SK-N-SH (cell line): ENCODE data around the gene APRT. TPM values are rescaled to one million over a fixed set of nuclear protein-coding genes. Genes with fewer than 3 reads are reported as not detected.

Experiments
- CTCF ChIA-PET: fragments of 300-600, 350-600 bp; formaldehyde crosslinking; extraction: SDS; loops from one replicate; lab custom pipeline; 2021; lab: Yijun Ruan, JAX
- POLR2A ChIA-PET: fragments of 350-600 bp; sonication (Branson Sonifier 250); formaldehyde crosslinking; extraction: SDS; loops from one replicate; lab custom pipeline; 2020; ENCODE audit warnings: antibody characterized with exemption, inconsistent platforms; lab: Yijun Ruan, JAX
- DNase-seq: peaks from one replicate; pipeline ENCODE4 v3.0.0; 2012
- H2AFZ ChIP-seq: fragments of 200-600 bp; sonication (generic); 2 replicates; pipeline ENCODE4 v1.8.1; 2016; ENCODE audit warnings: antibody characterized with exemption, mild to moderate bottlenecking, low read depth
- H3F3A ChIP-seq: fragments of 200-600 bp; sonication (generic); replicated peaks from 2 replicates; pipeline ENCODE3; 2016; ENCODE audit warnings: antibody characterized with exemption, mild to moderate bottlenecking; ENCODE audit not compliant: insufficient read depth
- H3K27ac ChIP-seq, 2 experiments: fragments of 200-500 bp in 1 of 2; fragments of 200-600 bp in 1 of 2; sonication (Bioruptor generic) in 1 of 2; sonication (generic), shearing (Covaris generic) in 1 of 2; 2 replicates each; pipeline versions ENCODE4 v1.5.1 to v1.6.1; 2014 to 2016; ENCODE audit warnings: low read depth in 2 of 2, inconsistent platforms in 1 of 2, low read length in 1 of 2, mild to moderate bottlenecking in 1 of 2, mixed read lengths in 1 of 2
- H3K27me3 ChIP-seq: fragments of 200-600 bp; sonication (generic), shearing (Covaris generic); 2 replicates; pipeline ENCODE4 v1.6.1; 2016; ENCODE audit warnings: mixed run types; ENCODE audit not compliant: insufficient read depth
- H3K36me3 ChIP-seq, 2 experiments: fragments of 200-500 bp in 1 of 2; fragments of 200-600 bp in 1 of 2; sonication (Bioruptor generic) in 1 of 2; sonication (generic) in 1 of 2; replicated peaks in 1 of 2; 2 replicates each; pipeline versions ENCODE3 to v1.5.1; 2014 to 2016; ENCODE audit warnings: low read length in 1 of 2, mild to moderate bottlenecking in 1 of 2; ENCODE audit not compliant: insufficient read depth in 2 of 2, control insufficient read depth in 1 of 2
- H3K4me1 ChIP-seq, 2 experiments: fragments of 200-500 bp in 1 of 2; fragments of 200-600 bp in 1 of 2; sonication (Bioruptor generic) in 1 of 2; sonication (generic), shearing (Covaris generic) in 1 of 2; 2 replicates each; pipeline versions ENCODE4 v1.5.1 to v1.6.1; 2014 to 2016; ENCODE audit warnings: low read depth in 1 of 2, low read length in 1 of 2, mixed run types in 1 of 2; ENCODE audit not compliant: insufficient read depth in 2 of 2, control insufficient read depth in 1 of 2
- H3K4me2 ChIP-seq: fragments of 200-600 bp; sonication (generic), shearing (Covaris generic); 2 replicates; pipeline ENCODE4 v1.6.1; 2017; ENCODE audit warnings: mixed run types
- H3K4me3 ChIP-seq, 2 experiments: fragments of 200-500 bp in 1 of 2; fragments of 200-600 bp in 1 of 2; sonication (Bioruptor generic) in 1 of 2; sonication (generic), shearing (Covaris generic) in 1 of 2; 2 replicates each; pipeline versions ENCODE4 v1.5.1 to v1.8.1; 2014 to 2016; ENCODE audit warnings: low read depth in 2 of 2, inconsistent platforms in 1 of 2, low read length in 1 of 2, mild to moderate bottlenecking in 1 of 2, mixed read lengths in 1 of 2, moderate library complexity in 1 of 2
- H3K79me2 ChIP-seq: fragments of 200-600 bp; sonication (generic); 2 replicates; pipeline ENCODE4 v1.8.1; 2017; ENCODE audit warnings: mild to moderate bottlenecking; ENCODE audit not compliant: insufficient read depth
- H3K9ac ChIP-seq: fragments of 200-600 bp; sonication (generic); 2 replicates; pipeline ENCODE4 v1.6.1; 2017; ENCODE audit warnings: mixed run types
- H3K9me2 ChIP-seq: fragments of 200-600 bp; sonication (generic); 2 replicates; pipeline ENCODE4 v1.6.1; 2017; ENCODE audit warnings: mixed run types
- H3K9me3 ChIP-seq: fragments of 200-600 bp; sonication (generic); 2 replicates; pipeline ENCODE4 v1.6.1; 2017; ENCODE audit warnings: mixed run types, mild to moderate bottlenecking, moderate library complexity
- H4K20me1 ChIP-seq: fragments of 200-600 bp; sonication (generic); 2 replicates; pipeline ENCODE4 v1.6.1; 2017; ENCODE audit warnings: mild to moderate bottlenecking, mixed run types; ENCODE audit not compliant: insufficient read depth
- ELF1 ChIP-seq: IDR thresholded peaks from 2 replicates; pipeline ENCODE4 v1.4.0; 2012
- FOSL2 ChIP-seq: IDR thresholded peaks from 2 replicates; pipeline ENCODE4 v1.4.0; 2012; ENCODE audit warnings: low read depth, mild to moderate bottlenecking, moderate library complexity, borderline replicate concordance
- FOXJ3 ChIP-seq: sonication (generic); formaldehyde crosslinking; IDR thresholded peaks from 2 replicates; pipeline ENCODE4 v1.5.1; 2020; ENCODE audit warnings: mild to moderate bottlenecking, missing genetic modification reagents
- FOXM1 ChIP-seq: IDR thresholded peaks from 2 replicates; pipeline ENCODE4 v1.4.0; 2012; ENCODE audit warnings: low read depth, mild to moderate bottlenecking
- GATA2 ChIP-seq: sonication (generic); formaldehyde crosslinking; IDR thresholded peaks from 2 replicates; pipeline ENCODE4 v1.5.0; 2020; ENCODE audit warnings: mild to moderate bottlenecking, missing genetic modification reagents
- NRF1 ChIP-seq: IDR thresholded peaks from 2 replicates; pipeline ENCODE4 v1.6.1; 2012; ENCODE audit warnings: low read depth, mild to moderate bottlenecking, low read length
- POLR2AphosphoS5 ChIP-seq: IDR thresholded peaks from 2 replicates; pipeline ENCODE4 v1.6.1; 2012; ENCODE audit warnings: low read depth, low read length
- RAD21 ChIP-seq: IDR thresholded peaks from 2 replicates; pipeline ENCODE4 v1.6.1; 2012; ENCODE audit warnings: mild to moderate bottlenecking, low read length
- RXRA ChIP-seq: IDR thresholded peaks from 2 replicates; pipeline ENCODE4 v1.4.0; 2012; ENCODE audit warnings: low read depth, mild to moderate bottlenecking, borderline replicate concordance
- SIN3A ChIP-seq: IDR thresholded peaks from 2 replicates; pipeline ENCODE4 v1.6.1; 2012; ENCODE audit warnings: low read depth, mild to moderate bottlenecking, low read length, moderate library complexity, borderline replicate concordance
- SMC3 ChIP-seq: IDR thresholded peaks from 2 replicates; pipeline ENCODE4 v1.6.1; 2012; ENCODE audit warnings: low read depth, low read length, improper control_type of control experiment
- WGBS: methylation state at CpG from one replicate; pipeline ENCODE4 v1.1.6; 2017; ENCODE audit warnings: low lambda C conversion rate; 5-methylcytosine and 5-hydroxymethylcytosine counted together
- polyA plus RNA-seq, 3 experiments: library from polyadenylated mRNA; depleted of rRNA; stranded (reverse); fragments of >200 nt; gene quantifications; 2 replicates each; pipeline ENCODE4 v1.2.3, GENCODE V29; 2012
- TF ChIP-seq, protein P1 (sequence below): IDR thresholded peaks from 2 replicates; pipeline ENCODE4 v1.6.1; 2012; ENCODE audit warnings: mild to moderate bottlenecking, low read depth, low read length, moderate library complexity
- TF ChIP-seq, protein P2 (sequence below): fragments of 150-350 bp; IDR thresholded peaks from 2 replicates; pipeline ENCODE4 v1.6.1; 2017; ENCODE audit warnings: antibody characterized with exemption, low read length, low read depth, borderline replicate concordance

Gene APRT
- polyA plus RNA-seq, 1 of the 3 experiments (the other 2 are of a cell fraction), result 192 TPM

GRCh38 chr16:88827727-88828126, 16.0 kb upstream of the APRT start:
- no peaks in the 10 kb centered on the region for H4K20me1 ChIP-seq
- no peak for TF ChIP-seq SMC3
- TF ChIP-seq, all 33 proteins: peak for 0
- H3K79me2 ChIP-seq, result no peaks in the 10 kb centered on the region
- H3F3A ChIP-seq, result no peaks in the 10 kb centered on the region
- WGBS, result 92% methylated on average over 10 of the region's 21 CpGs
- peaks cover 0 to 14% of the 10 kb centered on the region in 2 experiments for H3K36me3 ChIP-seq
- no peak overlapping the region for H3K4me3 ChIP-seq
- H3K27ac ChIP-seq, result no peak overlapping the region
- H3K9me3 ChIP-seq, result no peaks in the 10 kb centered on the region
- H2AFZ ChIP-seq, result no peak overlapping the region
- no peaks in the 10 kb centered on the region for H3K4me1 ChIP-seq
- no peaks in the 10 kb centered on the region for H3K9me2 ChIP-seq
- no peak overlapping the region for H3K9ac ChIP-seq
- ChIA-PET POLR2A (no interaction called here), CTCF (interaction anchor here (1.6 to 2.9 kb wide), 2 partner anchors 11 to 15 kb away, joined by 6 to 15 read pairs; no protein-coding TSS in a partner anchor)
- H3K27me3 ChIP-seq, result no peaks in the 10 kb centered on the region
- H3K4me2 ChIP-seq, result no peak overlapping the region
- DNase-seq, result no peak

DNA sequence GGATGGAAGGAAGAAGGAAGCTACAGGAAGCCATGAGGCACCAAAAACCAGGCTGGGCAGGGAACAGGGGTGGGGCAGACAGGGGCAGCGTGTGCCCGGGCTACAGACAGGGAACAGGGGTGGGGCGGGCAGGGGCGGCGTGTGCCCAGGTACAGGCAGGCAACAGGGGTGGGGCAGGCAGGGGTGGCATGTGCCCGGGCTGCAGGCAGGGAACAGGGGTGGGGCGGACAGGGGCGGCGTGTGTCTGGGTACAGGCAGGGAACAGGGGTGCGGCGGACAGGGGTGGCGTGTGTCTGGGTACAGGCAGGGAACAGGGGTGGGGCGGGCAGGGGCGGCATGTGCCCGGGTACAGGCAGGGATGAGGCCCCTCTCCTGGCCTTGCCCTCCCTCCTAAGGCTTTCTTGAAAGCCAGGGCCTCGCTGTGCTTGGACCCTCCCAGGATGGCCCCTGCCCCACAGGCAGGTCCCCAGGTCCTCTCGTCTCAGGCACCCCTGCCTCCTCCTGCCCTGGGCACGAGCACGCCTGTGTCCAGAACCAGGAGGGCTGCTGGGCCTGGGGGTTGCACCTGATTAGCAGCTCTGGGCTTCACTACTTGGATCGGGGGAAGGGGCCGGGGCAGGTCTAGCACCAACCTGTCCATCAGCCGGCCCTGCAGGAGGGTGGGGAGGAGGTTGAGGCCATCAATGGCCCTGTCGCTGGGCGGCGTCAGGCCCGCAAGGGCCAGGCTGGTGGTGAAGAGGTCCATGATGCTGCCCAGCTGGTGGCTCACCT, 14.5 kb upstream of the APRT start:
- H3F3A ChIP-seq, result no peaks in the 10 kb centered on the region
- H3K9me2 ChIP-seq, result no peaks in the 10 kb centered on the region
- ChIA-PET CTCF (interaction anchor here (0.8 to 2.9 kb wide), 5 partner anchors 10 to 341 kb away, joined by 3 to 15 read pairs (median 3); partner anchors contain the start of gene APRT), POLR2A (no interaction called here)
- H3K4me3 ChIP-seq, result no peak overlapping the region
- WGBS, result 88% methylated on average over 13 of the region's 26 CpGs
- no peak overlapping the region for H3K4me2 ChIP-seq
- TF ChIP-seq, protein P1, sequence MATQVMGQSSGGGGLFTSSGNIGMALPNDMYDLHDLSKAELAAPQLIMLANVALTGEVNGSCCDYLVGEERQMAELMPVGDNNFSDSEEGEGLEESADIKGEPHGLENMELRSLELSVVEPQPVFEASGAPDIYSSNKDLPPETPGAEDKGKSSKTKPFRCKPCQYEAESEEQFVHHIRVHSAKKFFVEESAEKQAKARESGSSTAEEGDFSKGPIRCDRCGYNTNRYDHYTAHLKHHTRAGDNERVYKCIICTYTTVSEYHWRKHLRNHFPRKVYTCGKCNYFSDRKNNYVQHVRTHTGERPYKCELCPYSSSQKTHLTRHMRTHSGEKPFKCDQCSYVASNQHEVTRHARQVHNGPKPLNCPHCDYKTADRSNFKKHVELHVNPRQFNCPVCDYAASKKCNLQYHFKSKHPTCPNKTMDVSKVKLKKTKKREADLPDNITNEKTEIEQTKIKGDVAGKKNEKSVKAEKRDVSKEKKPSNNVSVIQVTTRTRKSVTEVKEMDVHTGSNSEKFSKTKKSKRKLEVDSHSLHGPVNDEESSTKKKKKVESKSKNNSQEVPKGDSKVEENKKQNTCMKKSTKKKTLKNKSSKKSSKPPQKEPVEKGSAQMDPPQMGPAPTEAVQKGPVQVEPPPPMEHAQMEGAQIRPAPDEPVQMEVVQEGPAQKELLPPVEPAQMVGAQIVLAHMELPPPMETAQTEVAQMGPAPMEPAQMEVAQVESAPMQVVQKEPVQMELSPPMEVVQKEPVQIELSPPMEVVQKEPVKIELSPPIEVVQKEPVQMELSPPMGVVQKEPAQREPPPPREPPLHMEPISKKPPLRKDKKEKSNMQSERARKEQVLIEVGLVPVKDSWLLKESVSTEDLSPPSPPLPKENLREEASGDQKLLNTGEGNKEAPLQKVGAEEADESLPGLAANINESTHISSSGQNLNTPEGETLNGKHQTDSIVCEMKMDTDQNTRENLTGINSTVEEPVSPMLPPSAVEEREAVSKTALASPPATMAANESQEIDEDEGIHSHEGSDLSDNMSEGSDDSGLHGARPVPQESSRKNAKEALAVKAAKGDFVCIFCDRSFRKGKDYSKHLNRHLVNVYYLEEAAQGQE, result no peak
- no peak for TF ChIP-seq FOXJ3 (CRISPR knock-in tag)
- TF ChIP-seq POLR2AphosphoS5, result no peak
- TF ChIP-seq RXRA, result no peak
- no peak for TF ChIP-seq FOSL2
- no peak for TF ChIP-seq FOXM1
- TF ChIP-seq NRF1, result no peak
- no peak for TF ChIP-seq RAD21
- TF ChIP-seq, protein P2, sequence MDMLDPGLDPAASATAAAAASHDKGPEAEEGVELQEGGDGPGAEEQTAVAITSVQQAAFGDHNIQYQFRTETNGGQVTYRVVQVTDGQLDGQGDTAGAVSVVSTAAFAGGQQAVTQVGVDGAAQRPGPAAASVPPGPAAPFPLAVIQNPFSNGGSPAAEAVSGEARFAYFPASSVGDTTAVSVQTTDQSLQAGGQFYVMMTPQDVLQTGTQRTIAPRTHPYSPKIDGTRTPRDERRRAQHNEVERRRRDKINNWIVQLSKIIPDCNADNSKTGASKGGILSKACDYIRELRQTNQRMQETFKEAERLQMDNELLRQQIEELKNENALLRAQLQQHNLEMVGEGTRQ, result no peak
- no peak for TF ChIP-seq GATA2 (CRISPR knock-in tag)
- TF ChIP-seq SIN3A, result no peak
- TF ChIP-seq ELF1, result no peak
- H3K9me3 ChIP-seq, result no peaks in the 10 kb centered on the region
- no peak for DNase-seq
- no peaks in the 10 kb centered on the region for H3K79me2 ChIP-seq
- no peak overlapping the region for H3K9ac ChIP-seq
- H3K4me1 ChIP-seq, result no peaks in the 10 kb centered on the region
- no peaks in the 10 kb centered on the region for H4K20me1 ChIP-seq
- no peak overlapping the region for H3K27ac ChIP-seq
- no peaks in the 10 kb centered on the region for H3K27me3 ChIP-seq
- no peak overlapping the region for H2AFZ ChIP-seq
- H3K36me3 ChIP-seq, result peaks cover 0 to 19% of the 10 kb centered on the region in 2 experiments
